ENCODE data around the gene TCF21.
"Not testable (repeated sequence)": the region's sequence is repeated elsewhere in the genome, so short reads cannot be mapped to it uniquely, and the experiment has no call there.

Gene TCF21

GRCh38 chr6:133936352-133936751 is 47.4 kb downstream of the TCF21 start:
- not testable (repeated sequence) for DNase-seq

GRCh38 chr6:133937909-133938308 is 49.0 kb downstream of the TCF21 start:
- no peak for DNase-seq

GRCh38 chr6:133938533-133938932 is 49.6 kb downstream of the TCF21 start:
- DNase-seq: no peak

- no peak for DNase-seq
Measured at GRCh38 chr6:133939778-133940667, 51.1 kb downstream of the TCF21 start.

All from SHP77 treated with DMSO at 0.1 percent for 48 hours (cell line).